Measurements from ENCODE around the gene CCDC87.

- TF ChIP-seq GATA2 (IDR thresholded peaks at IDR 0.05; ENCODE audit: low read depth, low read length) = no peak
- TF ChIP-seq GATA3 (IDR thresholded peaks at IDR 0.05; ENCODE audit: low read depth, low read length) = no peak
Observed at GRCh38 chr11:66561975-66562248, 31.0 kb downstream of the CCDC87 start.
